ENCODE results near the gene ELL2. TPM values are rescaled to one million over a fixed set of nuclear protein-coding genes. Genes with fewer than 3 reads are reported as not detected.
"Not testable (repeated sequence)": the region's sequence is repeated elsewhere in the genome, so short reads cannot be mapped to it uniquely, and the experiment has no call there.

Gene ELL2
- total RNA-seq, 1 donor from 2014 or later = 49.0 TPM

- no peak for DNase-seq (ENCODE audit: low spot score)
Measured at GRCh38 chr5:95930141-95930930, 31.3 kb downstream of the ELL2 start.

DNA sequence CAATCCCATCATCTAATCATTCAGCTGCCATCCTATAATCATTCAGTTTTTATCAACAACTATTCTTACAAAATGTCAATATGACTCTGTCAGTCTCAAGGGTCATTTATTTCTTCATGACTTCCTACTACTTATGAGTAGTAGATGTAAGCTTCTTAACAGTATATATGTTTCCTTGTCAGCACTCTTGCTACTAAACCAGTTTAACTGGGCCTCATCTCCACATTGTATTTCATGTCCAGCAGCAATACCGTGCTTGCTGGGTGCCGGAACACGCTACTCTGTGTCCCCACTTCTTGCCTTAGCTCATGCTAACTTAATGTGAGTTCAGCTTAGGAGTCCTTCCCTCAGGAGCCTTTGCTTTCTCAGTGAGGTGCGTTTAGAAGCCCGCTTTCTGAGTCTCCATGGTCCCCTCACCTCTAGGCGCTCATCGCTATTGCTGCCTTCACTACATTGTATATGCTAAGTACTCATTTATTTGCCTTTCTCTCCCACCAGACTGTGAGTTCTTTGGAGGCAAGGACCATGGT, 32.9 kb downstream of the ELL2 start:
- DNase-seq (ENCODE audit: low spot score) = no peak

GRCh38 chr5:95927927-95928723, 33.5 kb downstream of the ELL2 start:
- no peak for DNase-seq (ENCODE audit: low spot score)

DNA sequence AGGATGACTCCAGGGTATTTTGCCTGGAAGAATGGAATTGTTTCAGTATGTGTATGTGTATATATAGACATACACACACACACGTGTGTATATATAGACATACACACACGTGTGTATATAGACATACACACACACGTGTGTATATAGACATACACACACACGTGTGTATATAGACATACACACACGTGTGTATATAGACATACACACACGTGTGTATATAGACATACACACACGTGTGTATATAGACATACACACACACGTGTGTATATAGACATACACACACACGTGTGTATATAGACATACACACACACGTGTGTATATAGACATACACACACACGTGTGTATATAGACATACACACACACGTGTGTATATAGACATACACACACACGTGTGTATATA, 34.4 kb downstream of the ELL2 start:
- not testable (repeated sequence) for DNase-seq (ENCODE audit: low spot score)

GRCh38 chr5:95925939-95926338, 35.7 kb downstream of the ELL2 start:
- no peak for DNase-seq (ENCODE audit: low spot score)

GRCh38 chr5:95925378-95925744, 36.3 kb downstream of the ELL2 start:
- no peak for DNase-seq (ENCODE audit: low spot score)

DNA sequence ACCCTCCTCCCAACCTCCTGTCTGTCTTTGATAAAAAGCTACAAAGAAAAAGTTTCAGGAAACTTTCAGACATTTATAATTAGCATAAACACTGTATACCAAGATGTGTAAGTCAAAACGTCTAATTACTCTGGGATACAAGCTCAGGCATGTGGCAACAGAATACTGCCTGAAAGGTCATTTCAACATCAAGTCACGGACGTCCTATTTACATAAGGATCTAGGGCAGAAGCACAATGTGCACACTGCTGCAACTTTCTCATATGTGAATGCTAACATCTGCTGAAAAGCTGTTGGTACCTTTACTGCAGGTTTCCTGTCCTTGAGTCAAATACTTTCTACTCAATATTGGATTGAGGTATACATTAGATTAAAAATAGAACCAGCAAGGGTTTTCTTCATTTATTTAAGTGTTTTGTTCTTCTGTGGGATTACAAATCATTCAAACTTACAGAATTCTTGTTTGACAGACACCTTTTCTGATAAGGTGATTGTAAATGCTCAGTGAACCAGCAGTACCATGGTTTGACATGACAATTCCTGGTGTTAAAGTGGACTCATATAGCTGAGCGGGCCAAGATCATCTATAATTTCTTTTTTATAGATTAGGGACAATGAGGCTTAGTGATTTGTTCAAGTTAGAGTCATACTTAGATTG, 36.8 kb downstream of the ELL2 start:
- no peak for DNase-seq (ENCODE audit: low spot score)

DNA sequence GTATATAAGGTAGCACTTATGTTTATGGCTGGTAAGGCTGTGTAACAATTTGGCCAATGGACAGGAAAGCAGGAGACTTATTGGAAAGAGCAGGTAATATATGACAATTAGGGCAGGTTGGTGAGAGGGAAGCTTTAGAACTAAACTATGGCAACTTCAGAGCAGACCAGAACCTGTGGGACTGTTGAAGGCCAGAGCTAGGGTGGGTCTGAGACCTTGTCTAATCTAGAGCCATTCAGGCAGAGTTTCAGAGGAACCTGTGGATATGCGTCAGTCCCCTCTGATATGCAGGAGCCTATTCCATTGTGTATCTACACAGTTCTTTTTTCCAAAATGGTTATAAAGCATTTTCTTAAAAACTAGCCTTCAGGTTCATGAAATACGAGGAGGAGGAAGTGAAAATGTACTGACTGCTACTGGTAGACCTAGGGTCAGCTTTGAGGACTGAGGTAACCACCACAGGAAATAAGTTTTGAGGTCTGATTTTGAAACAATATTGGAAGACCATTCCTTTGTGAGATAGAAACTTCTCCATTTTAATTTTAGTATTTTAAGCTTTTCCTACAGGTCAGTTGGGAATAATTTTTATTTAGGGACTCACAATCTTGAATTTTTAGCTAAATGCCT, 37.6 kb downstream of the ELL2 start:
- DNase-seq (ENCODE audit: low spot score) = no peak

DNA sequence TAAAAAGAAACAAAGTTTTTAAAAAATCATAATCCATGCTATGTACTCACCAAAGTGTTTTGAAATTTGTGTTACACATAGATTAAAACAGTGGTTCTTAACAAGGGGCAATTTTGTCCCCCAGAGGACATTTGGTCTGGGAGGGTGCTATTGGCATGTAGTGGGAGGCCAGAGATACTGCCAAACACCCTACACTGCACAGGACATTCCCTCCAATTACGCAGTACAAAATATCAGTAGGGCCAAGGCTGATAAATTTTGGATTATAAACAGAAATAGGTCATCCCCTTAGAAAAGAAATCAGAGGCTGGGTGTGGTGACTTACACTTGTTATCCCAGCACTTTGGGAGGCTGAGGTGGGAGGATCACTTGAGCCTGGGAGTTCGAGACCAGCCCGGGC, 38.9 kb downstream of the ELL2 start:
- DNase-seq (ENCODE audit: low spot score) = no peak

DNA sequence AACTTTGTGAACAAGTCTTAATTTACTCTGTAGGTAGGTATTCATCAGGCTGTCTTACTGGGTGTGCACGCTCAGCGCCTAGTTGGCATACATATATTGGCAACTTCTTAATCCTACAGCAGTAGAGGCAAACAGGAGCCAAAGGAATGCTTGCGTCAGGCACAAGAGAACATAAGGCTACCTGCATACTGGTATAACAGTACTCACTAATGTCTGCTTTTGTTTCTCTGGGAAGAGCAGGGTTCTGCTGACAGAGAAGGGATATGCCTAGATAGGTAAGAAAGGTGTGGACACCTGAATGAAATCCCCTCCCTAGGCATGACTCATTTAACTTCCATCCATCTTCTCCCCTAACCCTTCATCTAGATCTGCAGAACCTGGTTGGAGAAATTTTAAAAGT, 40.1 kb downstream of the ELL2 start:
- DNase-seq (ENCODE audit: low spot score) = no peak

- DNase-seq (ENCODE audit: low spot score) = no peak
Measured at GRCh38 chr5:95920822-95921221, 40.8 kb downstream of the ELL2 start.

DNA sequence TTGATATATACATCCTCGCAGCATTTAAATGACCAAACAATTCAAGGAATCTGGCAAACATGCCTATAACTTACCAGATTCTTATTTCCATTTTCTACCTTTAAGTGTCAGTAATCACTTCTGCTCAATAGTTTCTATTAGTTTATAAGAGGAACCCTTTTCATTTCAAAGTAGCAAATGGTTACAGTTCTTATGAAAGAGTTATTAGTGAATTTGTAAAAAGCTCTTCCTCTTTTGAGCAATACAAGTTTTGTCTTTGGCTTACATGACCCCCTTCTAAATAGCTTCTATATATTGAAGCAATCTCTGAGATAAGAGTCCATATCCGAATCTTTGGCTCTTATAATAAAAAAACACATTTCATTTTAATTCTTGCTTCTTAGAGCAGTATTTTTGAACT, 42.0 kb downstream of the ELL2 start:
- DNase-seq (ENCODE audit: low spot score) = no peak

- no peak for DNase-seq (ENCODE audit: low spot score)
Measured at GRCh38 chr5:95918421-95919006, 43.1 kb downstream of the ELL2 start.

GRCh38 chr5:95917207-95917606, 44.4 kb downstream of the ELL2 start:
- DNase-seq (ENCODE audit: low spot score) = no peak

DNA sequence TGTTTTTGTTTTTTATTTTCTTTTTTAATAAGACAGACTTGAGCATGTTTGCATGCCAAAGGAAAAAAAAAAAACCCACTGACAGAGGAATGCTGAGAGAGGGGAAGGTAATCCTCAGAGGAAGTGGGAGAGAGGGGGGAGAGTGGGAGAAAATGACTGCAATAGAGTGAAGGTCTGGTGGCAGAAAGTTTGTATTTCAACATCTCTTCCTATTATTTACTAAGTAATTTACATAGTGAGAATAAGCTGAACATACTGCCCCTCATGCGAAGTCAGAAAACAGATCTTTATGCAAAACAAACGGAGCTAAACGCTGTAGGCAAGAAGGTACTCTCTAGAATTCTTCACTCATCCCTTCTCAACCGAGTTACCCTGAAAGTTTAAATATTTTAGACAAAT, 45.0 kb downstream of the ELL2 start:
- DNase-seq (ENCODE audit: low spot score) = no peak

GRCh38 chr5:95915999-95916686, 45.5 kb downstream of the ELL2 start:
- no peak for DNase-seq (ENCODE audit: low spot score)

- no peak for DNase-seq (ENCODE audit: low spot score)
Measured at GRCh38 chr5:95913663-95914062, 48.0 kb downstream of the ELL2 start.

GRCh38 chr5:95912029-95912428, 49.6 kb downstream of the ELL2 start:
- no peak for DNase-seq (ENCODE audit: low spot score)

DNA sequence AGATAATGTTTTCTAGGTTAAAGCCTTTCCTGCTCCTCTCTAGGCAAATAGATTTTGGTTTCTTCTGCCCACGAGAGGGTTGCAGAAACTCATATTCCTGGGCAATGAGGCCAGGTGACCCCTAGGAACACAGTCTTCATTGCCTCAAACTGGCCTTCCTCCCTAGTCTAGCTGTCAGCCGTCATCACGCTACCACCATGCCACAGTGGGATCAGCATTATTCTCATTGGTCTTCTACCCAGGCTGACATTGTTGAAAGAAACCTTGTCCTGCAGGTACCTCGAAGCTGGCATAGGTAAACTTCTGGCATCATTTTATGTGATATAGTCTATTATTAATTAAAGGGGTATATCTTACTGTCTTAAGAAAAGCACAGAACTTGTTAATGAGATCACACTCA, 51.1 kb downstream of the ELL2 start:
- DNase-seq (ENCODE audit: low spot score) = no peak

GRCh38 chr5:95909738-95910137, 51.9 kb downstream of the ELL2 start:
- no peak for DNase-seq (ENCODE audit: low spot score)

- no peak for DNase-seq (ENCODE audit: low spot score)
Measured at GRCh38 chr5:95908799-95909198, 52.9 kb downstream of the ELL2 start.

All from mucosa of gallbladder (tissue), 1 donor.